Activated CD8-positive, alpha-beta memory T cell treated with anti-CD3 and anti-CD28 coated beads for 1 hour (primary cell): Measurements from ENCODE around the gene IL31.
A peak's percentile ranks its signal among the peaks of the same experiment; 100 is the strongest.
"Not testable (repeated sequence)": the region's sequence is repeated elsewhere in the genome, so short reads cannot be mapped to it uniquely, and the experiment has no call there.

ENCODE experiments used
- DNase-seq, 2 donors: peaks; one replicate each; pipeline ENCODE4 v3.0.0-alpha.2; 2020; ENCODE audit warnings: low read depth in 1 of 2; ENCODE audit errors: extremely low read depth in 1 of 2

The IL31 gene

GRCh38 chr12:122194804-122195203 is 20.8 kb upstream of the IL31 start:
- DNase-seq = no peak

GRCh38 chr12:122192441-122192840 is 18.4 kb upstream of the IL31 start:
- DNase-seq = no peak

GRCh38 chr12:122190842-122191668 is 17.0 kb upstream of the IL31 start:
- peak in 1 of 2 donors; percentile 17 for DNase-seq

- no peak for DNase-seq
Measured at GRCh38 chr12:122189626-122190475, 15.8 kb upstream of the IL31 start.

- no peak for DNase-seq
Measured at GRCh38 chr12:122187466-122187865, 13.4 kb upstream of the IL31 start.

- DNase-seq = no peak
Measured at GRCh38 chr12:122185494-122186082, 11.6 kb upstream of the IL31 start.

GRCh38 chr12:122185079-122185478 is 11.1 kb upstream of the IL31 start:
- no peak for DNase-seq

GRCh38 chr12:122184517-122184916 is 10.5 kb upstream of the IL31 start:
- DNase-seq = no peak

- DNase-seq = no peak
Measured at GRCh38 chr12:122183588-122183940, 9.5 kb upstream of the IL31 start.

GRCh38 chr12:122182887-122183587 is 9.0 kb upstream of the IL31 start, which contains the start of gene LRRC43:
Gene LRRC43, plus strand, starts transcription at chr12:122183123. Its CDS starts 22 bp downstream, at chr12:122183145.
- DNase-seq = no peak

GRCh38 chr12:122176473-122176872 is 2.5 kb upstream of the IL31 start:
- DNase-seq = not testable (repeated sequence)

GRCh38 chr12:122172262-122172939 is 1.6 kb downstream of the IL31 start:
- DNase-seq = no peak

GRCh38 chr12:122171399-122171798 is 2.6 kb downstream of the IL31 start:
- DNase-seq = no peak

GRCh38 chr12:122168492-122168891 is 5.5 kb downstream of the IL31 start:
- DNase-seq = no peak

- DNase-seq = no peak
Measured at GRCh38 chr12:122167356-122167925, 6.6 kb downstream of the IL31 start.

GRCh38 chr12:122166422-122167349 is 7.3 kb downstream of the IL31 start:
- peak in 1 of 2 donors; percentile 10 for DNase-seq

GRCh38 chr12:122162976-122163375 is 11.0 kb downstream of the IL31 start:
- DNase-seq = no peak

- no peak for DNase-seq
Measured at GRCh38 chr12:122161682-122162081, 12.3 kb downstream of the IL31 start.

- no peak for DNase-seq
Measured at GRCh38 chr12:122160761-122161160, 13.3 kb downstream of the IL31 start.
